A673 (cell line): Measurements from ENCODE around the gene DSCAML1. TPM values are rescaled to one million over a fixed set of nuclear protein-coding genes. Genes with fewer than 3 reads are reported as not detected.
A peak's percentile ranks its signal among the peaks of the same experiment; 100 is the strongest.

Experiments
- Bru-seq: library from RNA; stranded (reverse); fragments of 400-500 nt; gene quantifications from one replicate; lab custom pipeline; 2021; lab: Mats Ljungman, UMichigan
- BruChase-seq, 2 experiments: library from RNA; stranded (reverse); fragments of 400-500 nt; gene quantifications; one replicate each; lab custom pipeline; 2021; lab: Mats Ljungman, UMichigan
- BruUV-seq: library from RNA; stranded (reverse); fragments of 400-500 nt; replicated peaks from 2 replicates; lab custom pipeline; 2021; lab: Mats Ljungman, UMichigan
- CTCF ChIA-PET: fragments of 300-600 bp; sonication (Branson Sonifier 250); formaldehyde crosslinking; loops from one replicate; lab custom pipeline; 2022; ENCODE audit warnings: antibody characterized with exemption; lab: Charles Lee
- POLR2A ChIA-PET: fragments of 300-600 bp; sonication (Branson Sonifier 250); formaldehyde crosslinking; loops from one replicate; lab custom pipeline; 2022; ENCODE audit warnings: antibody characterized with exemption; ENCODE audit not compliant: low non-redundant PET; lab: Charles Lee
- DNase-seq: peaks from one replicate; pipeline ENCODE4 v3.0.0-alpha.2; 2015; ENCODE audit warnings: low spot score
- H3K27ac ChIP-seq: fragments of 200-600 bp; sonication (generic); 2 replicates; pipeline ENCODE4 v1.5.1; 2016; ENCODE audit warnings: mixed run types, low read depth, mild to moderate bottlenecking, mixed read lengths, antibody characterized with exemption, low read length; ENCODE audit not compliant: poor library complexity, severe bottlenecking
- H3K27me3 ChIP-seq: fragments of 200-600 bp; sonication (generic); replicated peaks from 2 replicates; pipeline ENCODE4 v1.6.1; 2017; ENCODE audit warnings: mixed run types, low read depth, mild to moderate bottlenecking, mixed read lengths, antibody characterized with exemption, low read length; ENCODE audit not compliant: insufficient read depth, poor library complexity
- H3K36me3 ChIP-seq: fragments of 200-600 bp; sonication (generic); 2 replicates; pipeline ENCODE4 v1.6.1; 2016; ENCODE audit warnings: mixed run types, mild to moderate bottlenecking, mixed read lengths, antibody characterized with exemption, low read length; ENCODE audit not compliant: insufficient read depth, poor library complexity, severe bottlenecking
- H3K4me1 ChIP-seq: fragments of 200-600 bp; sonication (generic); 2 replicates; pipeline ENCODE4 v1.6.1; 2017; ENCODE audit warnings: mixed run types, mild to moderate bottlenecking, mixed read lengths, antibody characterized with exemption, low read length; ENCODE audit not compliant: insufficient read depth, poor library complexity, severe bottlenecking
- H3K4me3 ChIP-seq: fragments of 200-600 bp; sonication (generic); 2 replicates; pipeline ENCODE4 v1.5.1; 2016; ENCODE audit warnings: low read depth, mixed run types, mild to moderate bottlenecking, mixed read lengths, low read length; ENCODE audit not compliant: poor library complexity, severe bottlenecking
- H3K9me3 ChIP-seq: fragments of 200-600 bp; sonication (generic); 2 replicates; pipeline ENCODE4 v1.6.1; 2016; ENCODE audit warnings: mixed run types, low read depth, mild to moderate bottlenecking, mixed read lengths, antibody characterized with exemption, low read length; ENCODE audit not compliant: poor library complexity, severe bottlenecking
- CTCF ChIP-seq: fragments of 300-800, 200-600 bp; sonication (generic); conservative IDR thresholded peaks from 2 replicates; pipeline ENCODE4 v1.5.1; 2017; ENCODE audit warnings: low read depth, mild to moderate bottlenecking, antibody characterized with exemption, low read length, moderate library complexity, mixed read lengths
- EZH2 ChIP-seq: fragments of 200-600 bp; sonication (generic); IDR thresholded peaks from 2 replicates; pipeline ENCODE4 v1.6.1; 2017; ENCODE audit warnings: borderline replicate concordance, low read depth, mild to moderate bottlenecking, mixed read lengths, antibody characterized with exemption, low read length; ENCODE audit not compliant: poor library complexity, severe bottlenecking
- intact Hi-C: fragments of 100-400 bp; cut with micrococcal nuclease; formaldehyde crosslinking; loops from one replicate; pipeline ENCODE4 v1.10.0; 2022; ENCODE audit not compliant: unreplicated experiment
- long read RNA-seq: library from polyadenylated mRNA; stranded (forward); transcript quantifications from one replicate; pipeline ENCODE4 v2.0.0, GENCODE V29; 2022
- total RNA-seq: library from RNA; stranded (reverse); gene quantifications from 2 replicates; pipeline ENCODE4 v1.2.3, GENCODE V29; 2021

DSCAML1 gene
- total RNA-seq (not detected in 2 replicates), Bru-seq, nascent RNA (percentile 2 among the genes with signal in this experiment), BruChase-seq, experiment 1, labeled RNA remaining after a 2-hour chase (percentile 1 among the genes with signal in this experiment), BruChase-seq, experiment 2, labeled RNA remaining after a 6-hour chase (percentile 4 among the genes with signal in this experiment)
- long read RNA-seq = 0 reads

- H3K27me3 ChIP-seq = peaks cover 80% of the 10 kb centered on the region
- peak; percentile 26 for DNase-seq
- CTCF ChIA-PET = no interaction called here
Measured at GRCh38 chr11:117796872-117797529, at the start of gene DSCAML1. DSCAML1 (minus strand) TSS chr11:117797216; CDS start chr11:117797079, 137 bp downstream.

GRCh38 chr11:117843666-117844484, 46.9 kb upstream of the DSCAML1 start:
- Histone ChIP-seq H3K36me3 (no peaks in the 10 kb centered on the region), H3K27ac (no peak overlapping the region), H3K4me1 (no peaks in the 10 kb centered on the region), H3K27me3 (no peaks in the 10 kb centered on the region), H3K4me3 (no peak overlapping the region), H3K9me3 (no peaks in the 10 kb centered on the region)
- TF ChIP-seq CTCF (peak; percentile 99), EZH2 (no peak)
- peak; percentile 71 for DNase-seq
- ChIA-PET POLR2A (interaction anchor here (0.5 kb wide), 1 partner anchor 63 kb away, joined by 4 read pairs; no protein-coding TSS in a partner anchor), CTCF (interaction anchor here (0.6 to 2.6 kb wide), 2 partner anchors 103 to 210 kb away, joined by 4 to 69 read pairs; no protein-coding TSS in a partner anchor)
- intact Hi-C loops = loop anchor here (1.0 to 2.0 kb wide), 2 partner anchors 63 to 103 kb away; no protein-coding TSS in a partner anchor
- BruUV-seq = no TSS peak

More at GRCh38 chr11:117796872-117797529, at the start of gene DSCAML1:
- Histone ChIP-seq H3K36me3 (no peaks in the 10 kb centered on the region), H3K4me1 (peaks cover 3% of the 10 kb centered on the region), H3K9me3 (no peaks in the 10 kb centered on the region), H3K4me3 (peak within 1 kb of the TSS; percentile 28), H3K27ac (no peak within 1 kb of the TSS)
- POLR2A ChIA-PET = no interaction called here
- BruUV-seq = no TSS peak
- TF ChIP-seq CTCF = no peak
- TF ChIP-seq EZH2 = peak; percentile 90
- intact Hi-C loops = no loop called here

GRCh38 chr11:117842131-117842941, 45.3 kb upstream of the DSCAML1 start:
- Histone ChIP-seq H3K9me3 (no peaks in the 10 kb centered on the region), H3K36me3 (no peaks in the 10 kb centered on the region), H3K27me3 (no peaks in the 10 kb centered on the region), H3K4me3 (no peak overlapping the region), H3K4me1 (no peaks in the 10 kb centered on the region), H3K27ac (no peak overlapping the region)
- no TSS peak for BruUV-seq
- CTCF ChIA-PET = interaction anchor here (0.6 to 2.6 kb wide), 5 partner anchors 46 to 1079 kb away, joined by 3 to 69 read pairs (median 3); no protein-coding TSS in a partner anchor
- intact Hi-C loops = loop anchor here (1.0 kb wide), 1 partner anchor 211 kb away; no protein-coding TSS in a partner anchor
- TF ChIP-seq EZH2 = no peak
- TF ChIP-seq CTCF = no peak
- POLR2A ChIA-PET = no interaction called here
- DNase-seq = no peak
